ENCODE data around the gene IL22RA1. TPM values are rescaled to one million over a fixed set of nuclear protein-coding genes. Genes with fewer than 3 reads are reported as not detected.

The IL22RA1 gene
- total and polyA plus RNA-seq, 2 experiments from 2014 or later, result 0.21 TPM; not detected in 1

GRCh38 chr1:24139222-24139489, 3.8 kb downstream of the IL22RA1 start:
- no peak for DNase-seq
- Histone ChIP-seq H4K20me1 (ENCODE audit: insufficient read depth) (no peaks in the 10 kb centered on the region), H2AFZ (no peak overlapping the region), H3K4me3 (no peak overlapping the region), H3K79me2 (ENCODE audit: insufficient read depth) (no peaks in the 10 kb centered on the region), H3K9me2 (ENCODE audit: insufficient read depth) (no peaks in the 10 kb centered on the region), H3K9ac (no peak overlapping the region), H3F3A (ENCODE audit: insufficient read depth) (no peaks in the 10 kb centered on the region; the same call in 1 of the 2 replicates), H3K4me1 (ENCODE audit: insufficient read depth) (no peaks in the 10 kb centered on the region), H3K27me3 (replicated peaks; ENCODE audit: insufficient read depth) (no peaks in the 10 kb centered on the region), H3K9me3 (ENCODE audit: low read depth) (no peaks in the 10 kb centered on the region), H3K4me2 (ENCODE audit: unreplicated experiment) (no peak overlapping the region), H3K27ac (no peak overlapping the region), H3K36me3 (ENCODE audit: low read depth) (no peaks in the 10 kb centered on the region)
- no peak for TF ChIP-seq EZH2phosphoT487 (IDR thresholded peaks at IDR 0.05; ENCODE audit: insufficient read depth, low read depth)
- TF ChIP-seq EZH2 (IDR thresholded peaks at IDR 0.05; ENCODE audit: insufficient read depth, poor library complexity, severe bottlenecking), result no peak
- in situ Hi-C loops (cut with MboI), result no loop called here
- 88 to 90% methylated on average over 2 of the region's 2 CpGs for WGBS, 2 experiments (ENCODE audit: low coverage in 1 of 2, low lambda C conversion rate in 2 of 2, missing lambda C conversion rate in 2 of 2)

GRCh38 chr1:24138476-24139221, 4.3 kb downstream of the IL22RA1 start:
- 60 to 64% methylated on average over 13 of the region's 13 CpGs for WGBS, 2 experiments (ENCODE audit: low coverage in 1 of 2, low lambda C conversion rate in 2 of 2, missing lambda C conversion rate in 2 of 2)
- no peak overlapping the region for H3K4me2 ChIP-seq (ENCODE audit: unreplicated experiment)
- in situ Hi-C loops (cut with MboI), result no loop called here
- H2AFZ ChIP-seq, result no peak overlapping the region
- H3K4me3 ChIP-seq, result no peak overlapping the region
- H3K9me2 ChIP-seq (ENCODE audit: insufficient read depth), result no peaks in the 10 kb centered on the region
- H3K79me2 ChIP-seq (ENCODE audit: insufficient read depth), result no peaks in the 10 kb centered on the region
- no peaks in the 10 kb centered on the region for H3K36me3 ChIP-seq (ENCODE audit: low read depth)
- no peaks in the 10 kb centered on the region for H3K9me3 ChIP-seq (ENCODE audit: low read depth)
- H3K27ac ChIP-seq, result no peak overlapping the region
- no peaks in the 10 kb centered on the region for H3K27me3 ChIP-seq (replicated peaks; ENCODE audit: insufficient read depth)
- H3F3A ChIP-seq (ENCODE audit: insufficient read depth), result no peaks in the 10 kb centered on the region; the same call in 1 of the 2 replicates
- H3K9ac ChIP-seq, result no peak overlapping the region
- TF ChIP-seq EZH2phosphoT487 (IDR thresholded peaks at IDR 0.05; ENCODE audit: insufficient read depth, low read depth) (no peak), EZH2 (IDR thresholded peaks at IDR 0.05; ENCODE audit: insufficient read depth, poor library complexity, severe bottlenecking) (no peak)
- no peaks in the 10 kb centered on the region for H4K20me1 ChIP-seq (ENCODE audit: insufficient read depth)
- no peak for DNase-seq
- no peaks in the 10 kb centered on the region for H3K4me1 ChIP-seq (ENCODE audit: insufficient read depth)

DNA sequence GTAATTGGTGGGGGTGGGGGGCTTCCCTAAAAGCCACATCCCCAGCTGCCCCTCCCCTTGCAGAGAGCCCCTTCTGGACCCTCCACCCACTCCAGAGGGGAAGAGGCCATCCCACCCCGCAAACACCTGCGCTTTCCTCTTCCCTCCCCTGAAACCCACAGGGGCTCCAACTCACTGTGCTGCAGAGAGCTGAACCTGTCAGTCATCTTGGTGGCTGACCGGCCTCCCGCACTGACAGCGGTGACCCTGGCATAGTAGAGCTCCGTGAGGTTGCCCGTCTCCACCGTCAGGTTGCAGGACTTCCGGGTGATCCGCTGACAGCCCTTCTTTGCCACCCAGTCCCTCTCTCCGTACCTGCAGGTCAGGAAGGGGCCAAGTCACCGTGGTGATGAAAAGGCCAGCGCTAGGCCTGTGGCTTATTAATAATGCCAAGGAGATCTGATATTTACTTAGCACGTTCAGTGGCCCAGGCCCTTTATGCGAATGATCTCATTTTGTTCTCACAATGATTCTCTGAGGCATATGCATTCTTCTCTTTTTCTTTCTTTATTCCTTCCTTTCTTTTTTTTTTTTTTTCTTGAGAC, 5.9 kb downstream of the IL22RA1 start:
- H3K4me1 ChIP-seq (ENCODE audit: insufficient read depth), result no peaks in the 10 kb centered on the region
- no peaks in the 10 kb centered on the region for H3K9me3 ChIP-seq (ENCODE audit: low read depth)
- no peak overlapping the region for H3K27ac ChIP-seq
- DNase-seq, result no peak
- no peak overlapping the region for H3K9ac ChIP-seq
- WGBS, 2 experiments (ENCODE audit: low coverage in 1 of 2, low lambda C conversion rate in 2 of 2, missing lambda C conversion rate in 2 of 2), result 85 to 87% methylated on average over 15 of the region's 15 CpGs
- H3K27me3 ChIP-seq (replicated peaks; ENCODE audit: insufficient read depth), result no peaks in the 10 kb centered on the region
- H2AFZ ChIP-seq, result no peak overlapping the region
- H3K4me3 ChIP-seq, result no peak overlapping the region
- in situ Hi-C loops (cut with MboI), result no loop called here
- no peaks in the 10 kb centered on the region for H3K79me2 ChIP-seq (ENCODE audit: insufficient read depth)
- H3K4me2 ChIP-seq (ENCODE audit: unreplicated experiment), result no peak overlapping the region
- no peaks in the 10 kb centered on the region for H3K9me2 ChIP-seq (ENCODE audit: insufficient read depth)
- no peaks in the 10 kb centered on the region for H3K36me3 ChIP-seq (ENCODE audit: low read depth)
- no peaks in the 10 kb centered on the region; the same call in 1 of the 2 replicates for H3F3A ChIP-seq (ENCODE audit: insufficient read depth)
- no peaks in the 10 kb centered on the region for H4K20me1 ChIP-seq (ENCODE audit: insufficient read depth)
- TF ChIP-seq EZH2phosphoT487 (IDR thresholded peaks at IDR 0.05; ENCODE audit: insufficient read depth, low read depth) (no peak), EZH2 (IDR thresholded peaks at IDR 0.05; ENCODE audit: insufficient read depth, poor library complexity, severe bottlenecking) (no peak)

GRCh38 chr1:24134376-24134775, 8.6 kb downstream of the IL22RA1 start:
- Histone ChIP-seq H3K9me2 (ENCODE audit: insufficient read depth) (no peaks in the 10 kb centered on the region), H3K36me3 (ENCODE audit: low read depth) (no peaks in the 10 kb centered on the region), H3K4me3 (no peak overlapping the region), H4K20me1 (ENCODE audit: insufficient read depth) (no peaks in the 10 kb centered on the region), H3F3A (ENCODE audit: insufficient read depth) (no peaks in the 10 kb centered on the region; the same call in 1 of the 2 replicates), H3K27me3 (replicated peaks; ENCODE audit: insufficient read depth) (no peaks in the 10 kb centered on the region), H3K27ac (no peak overlapping the region), H3K9me3 (ENCODE audit: low read depth) (no peaks in the 10 kb centered on the region), H3K4me2 (ENCODE audit: unreplicated experiment) (no peak overlapping the region), H3K9ac (no peak overlapping the region), H3K4me1 (ENCODE audit: insufficient read depth) (no peaks in the 10 kb centered on the region), H3K79me2 (ENCODE audit: insufficient read depth) (no peaks in the 10 kb centered on the region), H2AFZ (no peak overlapping the region)
- WGBS, 2 experiments (ENCODE audit: low coverage in 1 of 2, low lambda C conversion rate in 2 of 2, missing lambda C conversion rate in 2 of 2), result 77 to 80% methylated on average over 3 of the region's 3 CpGs
- DNase-seq, result no peak
- in situ Hi-C loops (cut with MboI), result no loop called here
- TF ChIP-seq EZH2phosphoT487 (IDR thresholded peaks at IDR 0.05; ENCODE audit: insufficient read depth, low read depth) (no peak), EZH2 (IDR thresholded peaks at IDR 0.05; ENCODE audit: insufficient read depth, poor library complexity, severe bottlenecking) (no peak)
